ENCODE data around the gene SPNS3. TPM values are rescaled to one million over a fixed set of nuclear protein-coding genes. Genes with fewer than 3 reads are reported as not detected.

The SPNS3 gene
- total RNA-seq, 3 donors from 2014 or later (not counting 1 experiment from before 2014, with no cell fraction given) = 1.2 to 2.1 (median 1.9) TPM

DNA sequence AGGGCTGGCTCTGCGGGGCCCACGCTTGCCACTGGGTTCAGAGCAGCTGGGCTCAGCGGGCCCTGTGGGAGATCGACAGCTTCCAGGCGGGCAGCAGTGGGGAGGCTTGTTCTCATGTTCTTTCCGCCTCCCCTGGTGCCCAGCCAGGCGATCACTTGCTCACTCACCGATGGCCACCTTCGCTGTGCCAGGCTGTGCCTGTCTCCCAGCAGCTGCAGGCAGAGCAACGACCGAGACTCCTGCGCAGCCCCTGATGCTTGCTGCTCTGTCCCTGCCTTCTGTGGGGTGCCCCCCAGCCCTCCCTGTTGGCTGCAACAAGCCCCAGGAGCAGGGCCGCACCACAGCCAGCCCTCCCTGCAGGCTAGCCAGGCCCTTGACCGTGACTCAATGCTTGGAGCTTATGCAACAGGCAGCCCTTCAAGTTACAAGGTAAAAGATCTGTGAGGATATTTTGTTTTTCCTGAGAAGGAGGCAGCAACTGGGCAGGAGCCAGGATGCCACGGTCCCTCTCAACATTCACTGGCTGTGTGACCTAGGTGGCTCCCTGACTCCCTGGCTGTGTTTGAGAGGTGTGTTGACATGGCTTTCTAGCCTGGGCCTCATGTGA lies 55.4 kb downstream of the SPNS3 start:
- H3K27ac Mint-ChIP-seq = no peak overlapping the region
- H3K36me3 ChIP-seq (ENCODE audit: control insufficient read depth, insufficient read depth, low read length) = peaks cover 4% of the 10 kb centered on the region
- TF ChIP-seq, protein P1, sequence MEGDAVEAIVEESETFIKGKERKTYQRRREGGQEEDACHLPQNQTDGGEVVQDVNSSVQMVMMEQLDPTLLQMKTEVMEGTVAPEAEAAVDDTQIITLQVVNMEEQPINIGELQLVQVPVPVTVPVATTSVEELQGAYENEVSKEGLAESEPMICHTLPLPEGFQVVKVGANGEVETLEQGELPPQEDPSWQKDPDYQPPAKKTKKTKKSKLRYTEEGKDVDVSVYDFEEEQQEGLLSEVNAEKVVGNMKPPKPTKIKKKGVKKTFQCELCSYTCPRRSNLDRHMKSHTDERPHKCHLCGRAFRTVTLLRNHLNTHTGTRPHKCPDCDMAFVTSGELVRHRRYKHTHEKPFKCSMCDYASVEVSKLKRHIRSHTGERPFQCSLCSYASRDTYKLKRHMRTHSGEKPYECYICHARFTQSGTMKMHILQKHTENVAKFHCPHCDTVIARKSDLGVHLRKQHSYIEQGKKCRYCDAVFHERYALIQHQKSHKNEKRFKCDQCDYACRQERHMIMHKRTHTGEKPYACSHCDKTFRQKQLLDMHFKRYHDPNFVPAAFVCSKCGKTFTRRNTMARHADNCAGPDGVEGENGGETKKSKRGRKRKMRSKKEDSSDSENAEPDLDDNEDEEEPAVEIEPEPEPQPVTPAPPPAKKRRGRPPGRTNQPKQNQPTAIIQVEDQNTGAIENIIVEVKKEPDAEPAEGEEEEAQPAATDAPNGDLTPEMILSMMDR (IDR thresholded peaks at IDR 0.05) = no peak
- no peaks in the 10 kb centered on the region for H3K9me3 ChIP-seq (ENCODE audit: control insufficient read depth, insufficient read depth, low read length)
- H3K9me3 Mint-ChIP-seq = no peaks in the 10 kb centered on the region
- H3K27me3 ChIP-seq (ENCODE audit: control insufficient read depth, insufficient read depth, low read length) = no peaks in the 10 kb centered on the region
- H3K4me1 ChIP-seq (ENCODE audit: control insufficient read depth, insufficient read depth, low read length) = peaks cover 27% of the 10 kb centered on the region
- DNase-seq (no peak), ATAC-seq (no peak)
- 93% methylated on average over 15 of the region's 15 CpGs for WGBS (ENCODE audit: insufficient coverage)
- H3K27me3 Mint-ChIP-seq (ENCODE audit: low read depth in 2 of 2) = peaks cover 0 to 6% of the 10 kb centered on the region in 2 donors
- H3K36me3 Mint-ChIP-seq = no peaks in the 10 kb centered on the region
- H3K4me3 Mint-ChIP-seq = no peak overlapping the region
- no peak overlapping the region for H3K4me3 ChIP-seq (ENCODE audit: low read length)
- intact Hi-C loops (cut with micrococcal nuclease) = no loop called here
- peaks cover 23 to 27% of the 10 kb centered on the region in 2 donors for H3K4me1 Mint-ChIP-seq
- H3K27ac ChIP-seq (ENCODE audit: low read length) = no peak overlapping the region

DNA sequence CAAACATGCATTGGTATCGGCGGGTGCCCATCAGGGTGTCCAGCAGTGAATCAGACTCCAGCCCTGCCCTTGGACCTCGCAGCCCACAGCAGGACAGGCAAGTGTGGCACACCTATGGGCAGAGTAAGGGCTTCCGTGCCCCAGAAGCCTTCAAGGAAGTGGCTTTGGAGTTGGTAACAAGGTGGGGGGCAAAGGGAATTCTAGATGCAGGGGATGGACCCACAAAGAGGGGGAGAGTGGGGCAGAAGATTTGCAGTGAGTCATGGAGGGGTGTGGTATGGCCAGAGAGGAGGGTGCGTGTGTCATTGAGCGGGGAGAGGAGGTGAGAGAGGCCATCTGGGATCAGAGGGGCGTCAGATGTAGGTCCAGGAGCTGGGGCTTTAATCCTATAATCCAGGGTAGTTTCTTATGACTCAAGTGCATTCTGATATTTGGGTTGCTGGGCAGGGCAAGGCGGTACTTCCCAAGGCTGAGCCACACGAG lies 56.4 kb downstream of the SPNS3 start:
- TF ChIP-seq, protein P1 (IDR thresholded peaks at IDR 0.05) = no peak
- DNase-seq (no peak), ATAC-seq (no peak)
- H3K27ac ChIP-seq (ENCODE audit: low read length) = no peak overlapping the region
- Mint-ChIP-seq H3K27me3 (ENCODE audit: low read depth in 2 of 2) (peaks cover 0 to 6% of the 10 kb centered on the region in 2 donors), H3K9me3 (no peaks in the 10 kb centered on the region), H3K27ac (no peak overlapping the region), H3K4me3 (no peak overlapping the region), H3K4me1 (peaks cover 18 to 21% of the 10 kb centered on the region in 2 donors), H3K36me3 (no peaks in the 10 kb centered on the region)
- no peaks in the 10 kb centered on the region for H3K27me3 ChIP-seq (ENCODE audit: control insufficient read depth, insufficient read depth, low read length)
- H3K9me3 ChIP-seq (ENCODE audit: control insufficient read depth, insufficient read depth, low read length) = no peaks in the 10 kb centered on the region
- H3K36me3 ChIP-seq (ENCODE audit: control insufficient read depth, insufficient read depth, low read length) = no peaks in the 10 kb centered on the region
- no peak overlapping the region for H3K4me3 ChIP-seq (ENCODE audit: low read length)
- intact Hi-C loops (cut with micrococcal nuclease) = no loop called here
- WGBS (ENCODE audit: insufficient coverage) = 88% methylated on average over 9 of the region's 9 CpGs
- H3K4me1 ChIP-seq (ENCODE audit: control insufficient read depth, insufficient read depth, low read length) = peaks cover 21% of the 10 kb centered on the region

DNA sequence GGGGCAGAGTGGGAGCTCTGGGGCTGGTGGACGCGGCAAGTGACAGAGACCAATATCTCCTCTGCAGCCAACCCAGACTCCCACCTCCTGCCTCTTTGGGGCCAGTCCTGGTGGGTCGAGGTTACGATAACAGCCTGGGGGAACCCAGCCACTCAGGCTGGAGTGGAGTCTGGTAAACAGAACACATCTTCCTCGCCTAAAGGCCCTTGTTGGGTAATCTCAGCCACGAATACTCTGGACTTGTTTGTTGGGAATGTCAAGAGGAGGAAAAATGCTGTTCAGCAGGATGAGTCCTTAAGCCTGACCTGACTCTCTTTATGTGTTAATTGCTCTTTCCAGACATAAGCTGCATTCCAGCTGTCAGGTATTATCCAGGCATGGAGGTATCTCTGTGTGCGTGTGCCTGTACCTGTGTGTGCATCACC lies 56.9 kb downstream of the SPNS3 start:
- Histone ChIP-seq H3K27me3 (ENCODE audit: control insufficient read depth, insufficient read depth, low read length) (no peaks in the 10 kb centered on the region), H3K4me1 (ENCODE audit: control insufficient read depth, insufficient read depth, low read length) (peaks cover 16% of the 10 kb centered on the region), H3K4me3 (ENCODE audit: low read length) (no peak overlapping the region), H3K9me3 (ENCODE audit: control insufficient read depth, insufficient read depth, low read length) (no peaks in the 10 kb centered on the region), H3K27ac (ENCODE audit: low read length) (no peak overlapping the region), H3K36me3 (ENCODE audit: control insufficient read depth, insufficient read depth, low read length) (no peaks in the 10 kb centered on the region)
- intact Hi-C loops (cut with micrococcal nuclease) = no loop called here
- Mint-ChIP-seq H3K4me1 (peaks cover 13 to 17% of the 10 kb centered on the region in 2 donors), H3K4me3 (no peak overlapping the region), H3K9me3 (no peaks in the 10 kb centered on the region), H3K36me3 (no peaks in the 10 kb centered on the region), H3K27ac (no peak overlapping the region), H3K27me3 (ENCODE audit: low read depth in 2 of 2) (peaks cover 0 to 6% of the 10 kb centered on the region in 2 donors)
- ATAC-seq (no peak), DNase-seq (no peak)
- 97% methylated on average over 7 of the region's 7 CpGs for WGBS (ENCODE audit: insufficient coverage)
- TF ChIP-seq, protein P1 (IDR thresholded peaks at IDR 0.05) = no peak

Data from natural killer cell (primary cell).